Measurements from ENCODE around the gene MCHR2. TPM values are rescaled to one million over a fixed set of nuclear protein-coding genes. Genes with fewer than 3 reads are reported as not detected.

MCHR2 gene
- polyA plus RNA-seq, 1 of the 3 experiments (the other 2 are of a cell fraction): not detected

- POLR2A ChIA-PET: no interaction called here
- DNase-seq: no peak
- 1% methylated on average over 3 of the region's 3 CpGs for WGBS (ENCODE audit: low lambda C conversion rate)
Measured at GRCh38 chr6:99871641-99872040, 122.4 kb downstream of the MCHR2 start.

More at GRCh38 chr6:99871641-99872040, 122.4 kb downstream of the MCHR2 start:
- no peak overlapping the region for H3K9ac ChIP-seq
- no peak overlapping the region for H3K4me2 ChIP-seq
- CTCF ChIA-PET: interaction anchor here (1.1 to 1.2 kb wide), 2 partner anchors 19 to 245 kb away, joined by 3 read pairs; no protein-coding TSS in a partner anchor
- no peaks in the 10 kb centered on the region for H3K9me2 ChIP-seq
- TF ChIP-seq NFIC (IDR thresholded peaks at IDR 0.05; ENCODE audit: borderline replicate concordance): no peak
- no peak for TF ChIP-seq EZH2phosphoT487 (IDR thresholded peaks at IDR 0.05; ENCODE audit: borderline replicate concordance, low read depth)
- TF ChIP-seq, protein P1, sequence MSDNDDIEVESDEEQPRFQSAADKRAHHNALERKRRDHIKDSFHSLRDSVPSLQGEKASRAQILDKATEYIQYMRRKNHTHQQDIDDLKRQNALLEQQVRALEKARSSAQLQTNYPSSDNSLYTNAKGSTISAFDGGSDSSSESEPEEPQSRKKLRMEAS (IDR thresholded peaks at IDR 0.05; ENCODE audit: low read depth): no peak
- no peak for TF ChIP-seq CHD2 (IDR thresholded peaks at IDR 0.05; ENCODE audit: low read length, partially characterized antibody)
- H3K27ac ChIP-seq (ENCODE audit: low read depth in 2 of 2, low read length in 1 of 2): no peak overlapping the region
- peaks cover 22% of the 10 kb centered on the region; the same call in 1 of the 2 replicates for H3K27me3 ChIP-seq (ENCODE audit: insufficient read depth)
- no peaks in the 10 kb centered on the region for H3K36me3 ChIP-seq (replicated peaks in 1 of 2; ENCODE audit: control insufficient read depth in 1 of 2, insufficient read depth in 2 of 2, low read length in 1 of 2)
- no peaks in the 10 kb centered on the region for H3K4me1 ChIP-seq (ENCODE audit: control insufficient read depth in 1 of 2, insufficient read depth in 2 of 2, low read depth in 1 of 2, low read length in 1 of 2)
- no peaks in the 10 kb centered on the region for H3F3A ChIP-seq (replicated peaks; ENCODE audit: insufficient read depth)
- no peaks in the 10 kb centered on the region for H4K20me1 ChIP-seq (ENCODE audit: insufficient read depth)
- no peak overlapping the region for H3K4me3 ChIP-seq (ENCODE audit: low read depth in 2 of 2, low read length in 1 of 2)
- no peaks in the 10 kb centered on the region for H3K9me3 ChIP-seq
- H3K79me2 ChIP-seq (ENCODE audit: insufficient read depth): no peaks in the 10 kb centered on the region
- no peak overlapping the region for H2AFZ ChIP-seq (ENCODE audit: low read depth)
